Hepatocyte (in vitro differentiated cells): Measurements from ENCODE around the gene DCPS. TPM values are rescaled to one million over a fixed set of nuclear protein-coding genes. Genes with fewer than 3 reads are reported as not detected.
A peak's percentile ranks its signal among the peaks of the same experiment; 100 is the strongest.

Experiments used
- DNase-seq: peaks from one replicate; pipeline ENCODE4 v3.0.0-alpha.2; 2016; ENCODE audit warnings: low spot score
- H2AFZ ChIP-seq: fragments of 200-600 bp; sonication (generic); 2 replicates; pipeline ENCODE4 v1.6.0; 2016; ENCODE audit warnings: antibody characterized with exemption, mild to moderate bottlenecking
- H3K27ac ChIP-seq: fragments of 200-600 bp; sonication (generic); 2 replicates; pipeline ENCODE4 v1.5.1; 2016; ENCODE audit warnings: mild to moderate bottlenecking
- H3K27me3 ChIP-seq: fragments of 200-600 bp; sonication (generic); 2 replicates; pipeline ENCODE4 v1.6.1; 2016
- H3K36me3 ChIP-seq: fragments of 200-600 bp; sonication (generic); replicated peaks from 2 replicates; pipeline ENCODE4 v1.5.1; 2016; ENCODE audit warnings: low read depth; ENCODE audit not compliant: insufficient read depth
- H3K4me1 ChIP-seq: fragments of 200-600 bp; sonication (generic); 2 replicates; pipeline ENCODE4 v1.5.1; 2016; ENCODE audit warnings: mild to moderate bottlenecking, moderate library complexity; ENCODE audit not compliant: insufficient read depth
- H3K4me2 ChIP-seq: fragments of 200-600 bp; sonication (generic); 2 replicates; pipeline ENCODE4 v1.6.0; 2016
- H3K4me3 ChIP-seq: fragments of 200-600 bp; sonication (generic); 2 replicates; pipeline ENCODE4 v1.5.1; 2016; ENCODE audit warnings: mild to moderate bottlenecking
- H3K79me2 ChIP-seq: fragments of 200-600 bp; sonication (generic); 2 replicates; pipeline ENCODE4 v1.6.0; 2017; ENCODE audit warnings: mild to moderate bottlenecking
- H3K9me2 ChIP-seq: fragments of 200-600 bp; sonication (generic); replicated peaks from 2 replicates; pipeline ENCODE4 v1.6.0; 2017; ENCODE audit warnings: mild to moderate bottlenecking; ENCODE audit not compliant: insufficient read depth
- H3K9me3 ChIP-seq: fragments of 200-600 bp; sonication (generic); 2 replicates; pipeline ENCODE4 v1.5.1; 2016; ENCODE audit warnings: low read depth, mild to moderate bottlenecking
- H4K20me1 ChIP-seq: fragments of 200-600 bp; sonication (generic); 2 replicates; pipeline ENCODE4 v1.6.0; 2016; ENCODE audit warnings: mild to moderate bottlenecking; ENCODE audit not compliant: insufficient read depth, poor library complexity, severe bottlenecking
- EZH2 ChIP-seq: fragments of 200-600 bp; sonication (generic); IDR thresholded peaks from 2 replicates; pipeline ENCODE4 v1.6.1; 2016; ENCODE audit warnings: antibody characterized with exemption, mild to moderate bottlenecking, borderline replicate concordance
- EZH2phosphoT487 ChIP-seq: fragments of 200-600 bp; sonication (generic); IDR thresholded peaks from one replicate; pipeline ENCODE4 v1.6.1; 2018; ENCODE audit warnings: antibody characterized with exemption, mild to moderate bottlenecking, low read depth, moderate library complexity; ENCODE audit not compliant: unreplicated experiment, severe bottlenecking
- WGBS: methylation state at CpG from one replicate; pipeline ENCODE4 v1.1.6; 2016; ENCODE audit warnings: low lambda C conversion rate; ENCODE audit errors: missing lambda C conversion rate; 5-methylcytosine and 5-hydroxymethylcytosine counted together
- polyA plus RNA-seq: library from polyadenylated mRNA; unstranded; fragments of >200 nt; fragmentation: Nextera tagmentation; extraction: Ambion mirVana; gene quantifications from 2 replicates; pipeline ENCODE4 v1.2.1, GENCODE V29; 2016
- total RNA-seq: library from RNA; depleted of rRNA; stranded (reverse); fragments of >200 nt; gene quantifications from 2 replicates; pipeline ENCODE4 v1.2.3, GENCODE V29; 2014
- TF ChIP-seq, protein P1 (sequence below): fragments of 200-600 bp; sonication (generic); IDR thresholded peaks from 2 replicates; pipeline ENCODE4 v1.5.1; 2016; ENCODE audit warnings: antibody characterized with exemption, mild to moderate bottlenecking; ENCODE audit not compliant: poor library complexity

Gene DCPS
- total and polyA plus RNA-seq, 2 experiments from 2014 or later = 6.5 to 16.8 TPM

DNA sequence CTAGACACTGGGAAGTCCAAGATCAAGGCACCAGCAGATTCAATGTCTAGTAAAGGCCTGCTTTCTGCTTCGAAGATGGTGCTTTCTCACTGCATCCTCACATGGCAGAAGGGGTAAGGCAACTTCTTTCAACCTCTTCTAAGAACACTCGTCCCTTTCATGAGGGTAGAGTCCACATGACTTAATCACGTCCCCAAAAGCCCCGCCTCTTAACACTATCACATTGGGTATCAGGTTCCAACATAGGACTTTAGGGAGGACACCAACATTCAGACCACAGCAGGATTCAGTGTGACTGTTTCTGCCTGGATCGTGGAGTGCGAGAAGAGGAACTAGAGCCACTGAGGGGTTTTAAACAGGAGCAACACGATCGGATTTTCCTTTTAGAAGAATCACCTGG is 24.7 kb upstream of the DCPS start:
- DNase-seq = no peak
- Histone ChIP-seq H4K20me1 (no peaks in the 10 kb centered on the region), H2AFZ (no peak overlapping the region), H3K27me3 (no peaks in the 10 kb centered on the region), H3K36me3 (no peaks in the 10 kb centered on the region), H3K9me2 (no peaks in the 10 kb centered on the region), H3K4me2 (no peak overlapping the region), H3K27ac (no peak overlapping the region), H3K4me1 (peaks cover 11% of the 10 kb centered on the region), H3K4me3 (no peak overlapping the region), H3K79me2 (peaks cover 6% of the 10 kb centered on the region), H3K9me3 (no peaks in the 10 kb centered on the region)
- 86% methylated on average over 8 of the region's 8 CpGs for WGBS
- no peak for TF ChIP-seq EZH2
- no peak for TF ChIP-seq EZH2phosphoT487
- TF ChIP-seq, protein P1, sequence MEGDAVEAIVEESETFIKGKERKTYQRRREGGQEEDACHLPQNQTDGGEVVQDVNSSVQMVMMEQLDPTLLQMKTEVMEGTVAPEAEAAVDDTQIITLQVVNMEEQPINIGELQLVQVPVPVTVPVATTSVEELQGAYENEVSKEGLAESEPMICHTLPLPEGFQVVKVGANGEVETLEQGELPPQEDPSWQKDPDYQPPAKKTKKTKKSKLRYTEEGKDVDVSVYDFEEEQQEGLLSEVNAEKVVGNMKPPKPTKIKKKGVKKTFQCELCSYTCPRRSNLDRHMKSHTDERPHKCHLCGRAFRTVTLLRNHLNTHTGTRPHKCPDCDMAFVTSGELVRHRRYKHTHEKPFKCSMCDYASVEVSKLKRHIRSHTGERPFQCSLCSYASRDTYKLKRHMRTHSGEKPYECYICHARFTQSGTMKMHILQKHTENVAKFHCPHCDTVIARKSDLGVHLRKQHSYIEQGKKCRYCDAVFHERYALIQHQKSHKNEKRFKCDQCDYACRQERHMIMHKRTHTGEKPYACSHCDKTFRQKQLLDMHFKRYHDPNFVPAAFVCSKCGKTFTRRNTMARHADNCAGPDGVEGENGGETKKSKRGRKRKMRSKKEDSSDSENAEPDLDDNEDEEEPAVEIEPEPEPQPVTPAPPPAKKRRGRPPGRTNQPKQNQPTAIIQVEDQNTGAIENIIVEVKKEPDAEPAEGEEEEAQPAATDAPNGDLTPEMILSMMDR = no peak

DNA sequence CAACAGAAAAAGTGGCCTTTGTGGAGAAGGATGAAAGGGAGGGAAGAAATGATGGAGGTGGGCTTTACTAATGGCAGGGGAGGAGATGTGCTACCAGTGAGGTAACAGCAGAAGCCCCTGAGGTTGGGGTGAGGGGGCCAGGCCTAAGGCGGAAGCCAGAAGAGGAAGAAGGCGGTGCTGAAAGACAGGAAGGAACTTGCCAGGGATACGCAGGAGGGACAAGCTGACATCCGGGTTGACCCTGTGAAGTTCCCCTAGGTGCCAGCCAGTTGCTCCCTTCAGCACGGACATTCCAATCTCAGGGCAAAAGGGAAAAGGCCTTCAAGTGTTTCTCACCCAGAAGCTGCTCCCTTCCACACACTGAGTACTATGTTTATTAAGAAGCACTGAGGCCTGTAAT is 23.3 kb upstream of the DCPS start:
- DNase-seq = no peak
- TF ChIP-seq, protein P1 = no peak
- no peak for TF ChIP-seq EZH2phosphoT487
- no peak for TF ChIP-seq EZH2

DNA sequence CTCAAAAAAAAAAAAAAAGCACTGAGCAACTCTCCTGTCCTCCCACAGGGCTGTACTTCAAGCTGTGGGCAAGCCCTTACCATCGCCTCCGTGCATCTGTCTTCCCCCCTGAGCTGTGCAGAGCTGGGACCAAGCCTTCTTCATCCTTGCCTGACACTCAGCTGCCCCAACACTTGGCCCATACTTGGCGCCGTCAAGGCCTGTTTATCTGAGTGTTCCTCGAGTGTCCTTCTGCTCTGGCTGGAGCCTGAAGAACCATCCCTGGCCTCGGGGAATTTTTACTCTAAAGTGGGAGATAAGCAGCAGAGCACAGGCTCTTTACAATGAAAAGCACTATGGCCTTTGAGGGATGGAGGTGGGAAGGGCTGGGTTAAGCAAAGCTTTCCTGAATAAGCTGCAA is 22.6 kb upstream of the DCPS start:
- Histone ChIP-seq H3K9me2 (no peaks in the 10 kb centered on the region), H3K27me3 (no peaks in the 10 kb centered on the region), H3K9me3 (no peaks in the 10 kb centered on the region), H4K20me1 (no peaks in the 10 kb centered on the region), H3K4me2 (no peak overlapping the region), H2AFZ (no peak overlapping the region), H3K4me1 (peaks cover 12% of the 10 kb centered on the region), H3K27ac (no peak overlapping the region), H3K4me3 (no peak overlapping the region), H3K79me2 (peaks cover 20% of the 10 kb centered on the region), H3K36me3 (no peaks in the 10 kb centered on the region)
- no peak for DNase-seq
- TF ChIP-seq, protein P1 = no peak
- no peak for TF ChIP-seq EZH2
- WGBS = 74% methylated on average over 6 of the region's 6 CpGs

More for the DNA sequence above, 23.3 kb upstream of the DCPS start:
- Histone ChIP-seq H2AFZ (no peak overlapping the region), H3K27me3 (no peaks in the 10 kb centered on the region), H3K9me2 (no peaks in the 10 kb centered on the region), H3K4me2 (no peak overlapping the region), H3K9me3 (no peaks in the 10 kb centered on the region), H3K27ac (no peak overlapping the region), H3K4me1 (peaks cover 12% of the 10 kb centered on the region), H4K20me1 (no peaks in the 10 kb centered on the region), H3K4me3 (no peak overlapping the region), H3K79me2 (peaks cover 14% of the 10 kb centered on the region), H3K36me3 (no peaks in the 10 kb centered on the region)
- WGBS = 90% methylated on average over 5 of the region's 5 CpGs

DNA sequence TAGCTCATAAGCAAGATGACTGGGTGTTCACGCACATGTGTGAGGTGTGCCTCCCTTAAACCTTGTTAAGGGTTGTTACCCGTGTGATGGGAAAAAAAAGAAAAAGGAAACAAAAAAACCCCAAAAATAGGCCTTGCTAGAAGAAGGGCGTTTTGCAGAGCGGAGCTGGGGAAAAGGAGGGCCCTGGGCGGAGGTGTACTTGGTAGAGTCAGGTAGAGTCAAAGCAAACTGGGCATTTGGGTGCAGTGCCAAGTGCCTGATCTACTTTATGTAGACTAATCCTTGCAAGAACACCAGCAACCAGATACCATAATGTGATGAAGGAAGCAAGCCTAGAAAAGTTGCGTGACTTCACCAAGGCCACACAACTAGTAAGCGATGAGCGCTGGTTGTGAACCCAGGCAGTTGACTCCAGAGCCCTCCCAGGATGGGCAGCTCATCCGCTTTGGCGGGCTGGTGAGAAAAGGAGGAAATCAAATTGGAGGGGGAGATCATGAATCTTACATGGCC is 22.1 kb upstream of the DCPS start:
- Histone ChIP-seq H4K20me1 (no peaks in the 10 kb centered on the region), H3K4me2 (peak overlapping the region; percentile 95)
- DNase-seq = no peak

More for the DNA sequence above, 22.1 kb upstream of the DCPS start:
- Histone ChIP-seq H3K9me2 (no peaks in the 10 kb centered on the region), H3K9me3 (no peaks in the 10 kb centered on the region), H3K4me1 (peaks cover 12% of the 10 kb centered on the region), H3K27me3 (no peaks in the 10 kb centered on the region), H2AFZ (peak overlapping the region; percentile 100), H3K36me3 (no peaks in the 10 kb centered on the region), H3K79me2 (peaks cover 20% of the 10 kb centered on the region), H3K4me3 (no peak overlapping the region), H3K27ac (peak overlapping the region; percentile 98)
- no peak for TF ChIP-seq EZH2
- no peak for TF ChIP-seq EZH2phosphoT487
- TF ChIP-seq, protein P1 = no peak
- WGBS = 96% methylated on average over 10 of the region's 10 CpGs
